Measurements from ENCODE around the gene DNAJA3. TPM values are rescaled to one million over a fixed set of nuclear protein-coding genes. Genes with fewer than 3 reads are reported as not detected.

Gene DNAJA3
- total RNA-seq, 1 donor from 2014 or later: 40.6 TPM

GRCh38 chr16:4442371-4442770 is 16.7 kb downstream of the DNAJA3 start:
- no peak overlapping the region for H3K4me3 ChIP-seq (ENCODE audit: low read depth, low read length)
- TF ChIP-seq, protein P1, sequence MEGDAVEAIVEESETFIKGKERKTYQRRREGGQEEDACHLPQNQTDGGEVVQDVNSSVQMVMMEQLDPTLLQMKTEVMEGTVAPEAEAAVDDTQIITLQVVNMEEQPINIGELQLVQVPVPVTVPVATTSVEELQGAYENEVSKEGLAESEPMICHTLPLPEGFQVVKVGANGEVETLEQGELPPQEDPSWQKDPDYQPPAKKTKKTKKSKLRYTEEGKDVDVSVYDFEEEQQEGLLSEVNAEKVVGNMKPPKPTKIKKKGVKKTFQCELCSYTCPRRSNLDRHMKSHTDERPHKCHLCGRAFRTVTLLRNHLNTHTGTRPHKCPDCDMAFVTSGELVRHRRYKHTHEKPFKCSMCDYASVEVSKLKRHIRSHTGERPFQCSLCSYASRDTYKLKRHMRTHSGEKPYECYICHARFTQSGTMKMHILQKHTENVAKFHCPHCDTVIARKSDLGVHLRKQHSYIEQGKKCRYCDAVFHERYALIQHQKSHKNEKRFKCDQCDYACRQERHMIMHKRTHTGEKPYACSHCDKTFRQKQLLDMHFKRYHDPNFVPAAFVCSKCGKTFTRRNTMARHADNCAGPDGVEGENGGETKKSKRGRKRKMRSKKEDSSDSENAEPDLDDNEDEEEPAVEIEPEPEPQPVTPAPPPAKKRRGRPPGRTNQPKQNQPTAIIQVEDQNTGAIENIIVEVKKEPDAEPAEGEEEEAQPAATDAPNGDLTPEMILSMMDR (conservative IDR thresholded peaks at IDR 0.05; ENCODE audit: low read depth, low read length): no peak
- DNase-seq (ENCODE audit: low read depth): no peak

- TF ChIP-seq, protein P1 (conservative IDR thresholded peaks at IDR 0.05; ENCODE audit: low read depth, low read length): no peak
- DNase-seq (ENCODE audit: low read depth): no peak
- H3K4me3 ChIP-seq (ENCODE audit: low read depth, low read length): no peak overlapping the region
Observed at GRCh38 chr16:4443271-4443670, 17.6 kb downstream of the DNAJA3 start.

DNA sequence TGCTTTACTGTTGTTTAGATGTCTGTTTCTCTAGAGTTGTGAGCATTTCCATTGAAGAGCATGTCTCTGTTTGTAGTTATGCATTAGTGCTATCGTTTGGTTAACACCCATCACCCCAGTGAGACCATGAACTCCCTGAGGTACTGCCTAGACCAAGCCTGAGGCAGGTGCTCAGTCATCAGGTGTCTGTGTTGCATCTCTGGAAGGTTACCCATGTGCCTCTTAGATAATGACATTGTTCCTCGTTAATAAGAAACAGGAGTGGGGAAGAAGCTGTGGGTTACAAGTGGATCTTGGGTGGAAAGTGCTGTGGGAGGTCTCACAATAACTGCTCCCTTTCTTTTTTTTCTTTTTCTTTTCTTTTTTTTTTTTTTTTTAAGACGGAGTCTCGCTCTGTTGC is 18.3 kb downstream of the DNAJA3 start:
- TF ChIP-seq, protein P1 (conservative IDR thresholded peaks at IDR 0.05; ENCODE audit: low read depth, low read length): no peak
- no peak overlapping the region for H3K4me3 ChIP-seq (ENCODE audit: low read depth, low read length)
- DNase-seq (ENCODE audit: low read depth): no peak

DNA sequence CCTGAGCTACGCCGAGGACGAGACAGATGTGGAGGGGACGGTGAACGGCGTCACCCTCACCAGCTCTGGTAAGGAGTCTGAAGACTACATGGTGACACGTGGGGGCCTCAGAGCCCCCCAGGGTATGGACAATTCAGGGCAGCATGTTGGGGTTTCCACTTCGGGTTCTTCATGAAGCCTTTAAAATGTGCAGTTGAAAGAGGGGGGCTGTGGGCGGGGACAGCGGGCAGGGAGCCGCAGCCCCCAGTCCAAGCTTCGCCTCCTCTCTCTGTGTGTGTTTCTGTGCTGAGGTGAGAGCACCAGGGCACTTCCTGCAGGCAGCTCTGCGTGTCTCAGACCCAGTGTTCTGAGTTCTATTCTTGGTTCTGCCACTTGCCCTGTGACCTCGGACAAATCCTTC is 24.8 kb downstream of the DNAJA3 start:
- no peak for DNase-seq (ENCODE audit: low read depth)
- H3K4me3 ChIP-seq (ENCODE audit: low read depth, low read length): no peak overlapping the region
- TF ChIP-seq, protein P1 (conservative IDR thresholded peaks at IDR 0.05; ENCODE audit: low read depth, low read length): no peak

GRCh38 chr16:4450931-4451519 is 25.4 kb downstream of the DNAJA3 start:
- DNase-seq (ENCODE audit: low read depth): no peak
- no peak overlapping the region for H3K4me3 ChIP-seq (ENCODE audit: low read depth, low read length)
- TF ChIP-seq, protein P1 (conservative IDR thresholded peaks at IDR 0.05; ENCODE audit: low read depth, low read length): no peak

DNA sequence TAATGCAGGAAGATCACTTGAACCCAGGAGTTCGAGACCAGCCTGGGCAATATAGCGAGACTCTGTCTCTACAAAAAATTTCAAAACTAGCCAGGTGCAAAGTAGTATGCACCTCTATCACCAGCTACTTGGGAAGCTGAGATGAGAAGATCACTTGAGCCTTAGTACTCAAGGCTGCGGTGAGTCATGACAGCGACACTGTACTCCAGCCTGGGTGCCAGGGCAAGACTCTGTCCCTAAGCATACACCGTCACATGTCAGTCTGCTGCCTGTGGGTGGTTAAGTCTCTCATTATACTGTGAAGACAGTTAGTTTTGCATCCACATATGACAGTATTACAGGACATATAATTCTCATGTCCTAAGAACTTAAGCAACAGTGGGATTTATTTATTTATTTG is 27.0 kb downstream of the DNAJA3 start:
- H3K4me3 ChIP-seq (ENCODE audit: low read depth, low read length): no peak overlapping the region
- no peak for DNase-seq (ENCODE audit: low read depth)
- TF ChIP-seq, protein P1 (conservative IDR thresholded peaks at IDR 0.05; ENCODE audit: low read depth, low read length): no peak

GRCh38 chr16:4454623-4455022 is 29.0 kb downstream of the DNAJA3 start:
- TF ChIP-seq, protein P1 (conservative IDR thresholded peaks at IDR 0.05; ENCODE audit: low read depth, low read length): no peak
- no peak overlapping the region for H3K4me3 ChIP-seq (ENCODE audit: low read depth, low read length)
- no peak for DNase-seq (ENCODE audit: low read depth)

All from epithelial cell of proximal tubule (primary cell).